Germinal center (tissue), 1 donor: ENCODE measurements around the gene KNDC1.
"Not testable (repeated sequence)": the region's sequence is repeated elsewhere in the genome, so short reads cannot be mapped to it uniquely, and the experiment has no call there.

Source experiments
- DNase-seq: peaks from one replicate; pipeline ENCODE4 v3.0.0; 2012; ENCODE audit warnings: mixed read lengths, low spot score

The KNDC1 gene

GRCh38 chr10:133124357-133125211 lies 35.4 kb upstream of the KNDC1 start:
- no peak for DNase-seq

- DNase-seq: no peak
Observed at GRCh38 chr10:133125901-133126300, 34.1 kb upstream of the KNDC1 start.

GRCh38 chr10:133126431-133127290 lies 33.4 kb upstream of the KNDC1 start:
- no peak for DNase-seq

- DNase-seq: peak; percentile 44
Observed at GRCh38 chr10:133127291-133128125, 32.5 kb upstream of the KNDC1 start.

- DNase-seq: no peak
Observed at GRCh38 chr10:133128126-133129070, 31.6 kb upstream of the KNDC1 start.

- DNase-seq: no peak
Observed at GRCh38 chr10:133129071-133129858, 30.8 kb upstream of the KNDC1 start.

- DNase-seq: no peak
Observed at GRCh38 chr10:133129859-133130495, 30.0 kb upstream of the KNDC1 start.

GRCh38 chr10:133130602-133131001 lies 29.4 kb upstream of the KNDC1 start:
- DNase-seq: no peak

GRCh38 chr10:133131053-133131452 lies 29.0 kb upstream of the KNDC1 start:
- no peak for DNase-seq

GRCh38 chr10:133131734-133132472 lies 28.1 kb upstream of the KNDC1 start:
- no peak for DNase-seq

- no peak for DNase-seq
Observed at GRCh38 chr10:133132473-133133291, 27.3 kb upstream of the KNDC1 start.

- DNase-seq: no peak
Observed at GRCh38 chr10:133133471-133134231, 26.4 kb upstream of the KNDC1 start.

- no peak for DNase-seq
Observed at GRCh38 chr10:133134411-133135115, 25.5 kb upstream of the KNDC1 start.

- no peak for DNase-seq
Observed at GRCh38 chr10:133135116-133135465, 24.9 kb upstream of the KNDC1 start.

- DNase-seq: not testable (repeated sequence)
Observed at GRCh38 chr10:133137486-133138145, 22.4 kb upstream of the KNDC1 start.

GRCh38 chr10:133139551-133140065 lies 20.4 kb upstream of the KNDC1 start:
- no peak for DNase-seq
